MG63 (cell line): Measurements from ENCODE around the gene PRKCE. TPM values are rescaled to one million over a fixed set of nuclear protein-coding genes. Genes with fewer than 3 reads are reported as not detected.

Experiments
- DNase-seq: peaks from one replicate; pipeline ENCODE4 v3.0.0-alpha.2; 2020
- H3K27me3 ChIP-seq: fragments of 250-450 bp; sonication (Bioruptor Pico); 2 replicates; pipeline ENCODE4 v1.5.1; 2020; ENCODE audit warnings: mild to moderate bottlenecking, moderate library complexity
- H3K36me3 ChIP-seq: fragments of 250-450 bp; sonication (Bioruptor Pico); 2 replicates; pipeline ENCODE4 v1.5.1; 2020; ENCODE audit warnings: mild to moderate bottlenecking, moderate library complexity
- H3K4me3 ChIP-seq: fragments of 250-450 bp; sonication (Bioruptor Pico); 2 replicates; pipeline ENCODE4 v1.5.1; 2020; ENCODE audit warnings: mild to moderate bottlenecking, moderate library complexity
- H3K9me3 ChIP-seq: fragments of 250-450 bp; sonication (Bioruptor Pico); 2 replicates; pipeline ENCODE4 v1.5.1; 2020; ENCODE audit warnings: mild to moderate bottlenecking, moderate library complexity
- total RNA-seq: library from RNA; depleted of rRNA; stranded (reverse); fragments of >200 nt; shearing (Covaris generic); gene quantifications from 2 replicates; pipeline ENCODE4 v1.2.3, GENCODE V29; 2014; ENCODE audit warnings: low replicate concordance

The PRKCE gene
- total RNA-seq, 1 experiment from 2014 or later = 16.9 TPM

DNA sequence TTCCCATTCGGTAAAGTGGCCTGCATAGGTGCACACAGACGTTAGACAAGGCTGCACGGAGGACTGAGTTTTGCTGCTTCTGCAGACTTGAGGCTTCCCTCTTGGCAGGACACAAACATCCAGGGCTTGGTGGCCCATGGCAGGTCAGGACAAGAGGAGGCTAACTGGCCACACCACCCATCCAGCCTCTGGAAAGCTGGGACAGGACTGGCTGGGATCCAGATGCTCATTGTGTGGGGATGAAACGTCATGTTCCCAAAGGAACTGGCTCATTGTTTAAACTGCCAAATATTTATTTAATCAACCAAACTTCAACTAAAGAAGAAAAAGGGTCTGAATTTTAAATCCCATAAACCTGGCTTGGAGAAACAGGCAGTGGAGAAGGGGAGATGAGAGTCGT, 406.7 kb downstream of the PRKCE start:
- 0 out of 2 replicates have a peak, but pooled peaks cover 3% of the 10 kb centered on the region for H3K36me3 ChIP-seq
- DNase-seq = no peak
- no peak overlapping the region for H3K4me3 ChIP-seq
- H3K27me3 ChIP-seq = no peaks in the 10 kb centered on the region
- no peaks in the 10 kb centered on the region for H3K9me3 ChIP-seq

DNA sequence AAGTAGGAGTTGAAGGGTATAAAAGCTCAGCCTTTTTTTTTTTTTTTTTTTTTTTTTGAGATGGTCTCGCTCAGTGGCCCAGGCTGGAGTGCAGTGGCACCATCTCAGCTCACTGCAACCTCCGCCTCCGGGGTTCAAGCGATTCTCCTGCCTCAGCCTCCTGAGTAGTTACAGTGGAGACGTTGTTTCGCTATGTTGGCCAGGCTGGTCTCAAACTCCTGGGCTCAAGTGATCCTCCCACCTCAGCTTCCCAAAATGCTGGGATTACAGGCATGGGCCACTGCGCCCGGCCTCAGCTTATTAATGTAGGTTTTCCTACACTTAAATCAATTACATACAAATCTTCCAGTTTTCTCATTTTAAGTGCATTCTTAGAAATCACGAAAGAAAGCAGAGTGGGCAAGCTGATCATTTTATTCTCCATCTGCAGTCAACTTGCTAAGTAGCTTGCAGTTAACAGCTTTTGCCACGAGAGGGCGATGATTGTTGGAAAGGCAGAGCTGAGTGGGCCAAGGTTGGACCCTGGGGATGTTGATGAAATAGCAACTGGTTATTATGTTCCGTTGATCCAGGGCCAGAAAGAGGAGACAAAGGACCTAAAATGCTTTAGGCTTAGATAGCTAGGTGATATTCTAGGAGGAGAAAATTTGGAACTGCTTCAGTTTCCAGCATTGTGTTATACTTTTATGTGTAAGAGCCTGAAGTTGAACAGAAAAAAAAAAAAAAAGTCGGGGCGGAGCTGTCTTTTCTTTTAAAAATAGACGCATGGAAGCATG, 411.4 kb downstream of the PRKCE start:
- Histone ChIP-seq H3K4me3 (no peak overlapping the region), H3K9me3 (no peaks in the 10 kb centered on the region), H3K36me3 (no peaks in the 10 kb centered on the region), H3K27me3 (no peaks in the 10 kb centered on the region)
- DNase-seq = peak; percentile 68

DNA sequence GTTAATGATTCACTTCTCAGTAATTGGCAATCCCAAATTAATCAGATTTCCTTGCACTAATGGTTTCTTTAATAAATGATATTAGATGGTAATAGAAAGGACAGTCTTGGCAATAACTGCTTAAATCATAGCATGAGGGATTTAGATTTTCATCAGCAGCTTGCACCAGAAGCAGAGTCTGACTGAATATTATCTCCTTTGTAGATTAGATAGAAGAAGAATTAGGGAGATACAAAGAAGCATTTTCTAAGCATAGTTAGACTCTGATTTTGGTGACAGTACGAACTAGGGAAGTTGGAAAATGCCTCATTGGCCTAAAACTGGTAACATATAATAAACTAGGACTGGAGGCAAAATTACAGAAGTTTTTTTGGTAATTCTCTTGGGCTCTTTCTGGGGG, 412.9 kb downstream of the PRKCE start:
- DNase-seq = no peak
- H3K9me3 ChIP-seq = no peaks in the 10 kb centered on the region
- H3K4me3 ChIP-seq = no peak overlapping the region
- no peaks in the 10 kb centered on the region for H3K27me3 ChIP-seq
- no peaks in the 10 kb centered on the region; the same call in 1 of the 2 replicates for H3K36me3 ChIP-seq

DNA sequence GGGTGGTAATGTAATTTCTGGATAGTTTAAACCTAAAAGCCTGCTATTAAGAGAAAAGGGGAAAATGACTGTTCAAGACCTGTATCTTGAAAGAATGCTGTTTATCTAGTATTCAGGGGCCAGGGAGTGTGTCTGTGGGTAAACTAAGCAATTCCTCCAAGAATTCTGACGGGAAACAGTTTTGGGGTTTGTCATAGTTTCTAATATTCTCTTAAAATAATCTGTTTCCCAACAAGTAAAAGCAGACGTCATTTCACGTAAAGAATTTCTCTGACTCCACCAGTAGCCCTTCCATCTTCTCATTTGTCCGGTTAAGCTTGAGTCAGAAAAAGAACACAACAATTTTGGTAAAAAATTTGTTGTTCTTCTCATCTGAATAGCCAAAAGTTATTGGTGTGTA, 413.7 kb downstream of the PRKCE start:
- no peak for DNase-seq
- no peaks in the 10 kb centered on the region for H3K9me3 ChIP-seq
- no peaks in the 10 kb centered on the region for H3K27me3 ChIP-seq
- no peak overlapping the region for H3K4me3 ChIP-seq
- no peaks in the 10 kb centered on the region; the same call in 1 of the 2 replicates for H3K36me3 ChIP-seq

DNA sequence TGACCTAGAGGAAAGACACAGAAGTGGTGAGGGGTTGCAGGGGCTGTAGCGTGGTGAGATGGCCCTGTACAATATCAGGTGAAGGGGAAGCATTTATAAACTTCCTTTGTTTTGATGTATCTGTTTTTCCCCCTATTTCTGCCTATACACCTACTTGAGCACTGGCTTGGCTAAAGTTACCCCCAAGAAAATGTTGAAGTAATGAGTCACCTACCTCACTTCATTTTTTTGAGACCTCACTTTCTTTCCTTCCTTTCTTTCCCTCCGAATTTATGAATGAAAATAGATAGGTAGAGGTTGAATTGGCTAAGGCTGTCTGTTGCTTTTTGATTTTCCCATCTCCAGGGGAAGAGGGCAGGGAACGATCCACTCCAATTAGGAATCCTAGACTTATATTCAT, 414.6 kb downstream of the PRKCE start:
- Histone ChIP-seq H3K9me3 (no peaks in the 10 kb centered on the region), H3K27me3 (no peaks in the 10 kb centered on the region), H3K36me3 (no peaks in the 10 kb centered on the region; the same call in 1 of the 2 replicates), H3K4me3 (no peak overlapping the region)
- DNase-seq = no peak

DNA sequence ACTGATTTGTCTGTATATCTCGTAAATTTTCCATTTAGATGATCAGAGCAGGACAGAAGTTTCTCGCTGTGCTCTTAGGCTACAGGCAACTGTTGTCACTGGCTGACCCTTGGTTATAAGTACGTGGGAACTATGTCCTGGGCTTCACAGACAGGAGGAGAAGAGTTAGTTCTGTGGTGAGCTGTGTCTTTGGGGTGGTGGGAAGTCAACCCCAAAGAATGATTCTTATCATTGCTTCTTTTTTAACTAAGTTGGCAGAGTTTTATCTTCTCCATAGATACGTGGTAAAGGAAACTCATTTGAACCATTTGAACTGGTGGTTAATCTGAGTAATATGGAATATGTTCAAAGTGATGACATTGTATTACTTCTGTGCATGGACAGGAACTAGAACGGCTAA, 415.1 kb downstream of the PRKCE start:
- Histone ChIP-seq H3K4me3 (no peak overlapping the region), H3K36me3 (no peaks in the 10 kb centered on the region; the same call in 1 of the 2 replicates), H3K9me3 (no peaks in the 10 kb centered on the region), H3K27me3 (no peaks in the 10 kb centered on the region)
- DNase-seq = no peak

DNA sequence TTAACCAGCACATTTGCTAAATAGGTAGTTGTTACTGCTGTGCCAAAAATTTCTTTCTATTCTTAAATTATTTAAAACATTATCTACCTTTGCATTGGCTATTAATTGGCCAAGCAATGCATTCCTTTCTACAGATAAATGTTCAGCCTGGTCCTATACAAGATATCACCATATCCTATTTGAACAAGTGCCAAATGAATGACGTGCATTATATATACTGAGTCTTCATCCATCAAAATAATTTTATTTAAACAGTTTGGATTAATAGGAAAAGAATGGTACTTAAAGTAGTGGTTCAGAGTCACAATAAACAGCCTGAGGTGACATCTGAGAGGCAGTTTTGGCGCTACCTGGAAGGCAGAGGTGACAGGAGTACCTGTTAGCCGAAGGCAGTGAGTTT, 415.6 kb downstream of the PRKCE start:
- Histone ChIP-seq H3K4me3 (no peak overlapping the region), H3K27me3 (no peaks in the 10 kb centered on the region), H3K36me3 (no peaks in the 10 kb centered on the region; the same call in 1 of the 2 replicates), H3K9me3 (no peaks in the 10 kb centered on the region)
- no peak for DNase-seq

DNA sequence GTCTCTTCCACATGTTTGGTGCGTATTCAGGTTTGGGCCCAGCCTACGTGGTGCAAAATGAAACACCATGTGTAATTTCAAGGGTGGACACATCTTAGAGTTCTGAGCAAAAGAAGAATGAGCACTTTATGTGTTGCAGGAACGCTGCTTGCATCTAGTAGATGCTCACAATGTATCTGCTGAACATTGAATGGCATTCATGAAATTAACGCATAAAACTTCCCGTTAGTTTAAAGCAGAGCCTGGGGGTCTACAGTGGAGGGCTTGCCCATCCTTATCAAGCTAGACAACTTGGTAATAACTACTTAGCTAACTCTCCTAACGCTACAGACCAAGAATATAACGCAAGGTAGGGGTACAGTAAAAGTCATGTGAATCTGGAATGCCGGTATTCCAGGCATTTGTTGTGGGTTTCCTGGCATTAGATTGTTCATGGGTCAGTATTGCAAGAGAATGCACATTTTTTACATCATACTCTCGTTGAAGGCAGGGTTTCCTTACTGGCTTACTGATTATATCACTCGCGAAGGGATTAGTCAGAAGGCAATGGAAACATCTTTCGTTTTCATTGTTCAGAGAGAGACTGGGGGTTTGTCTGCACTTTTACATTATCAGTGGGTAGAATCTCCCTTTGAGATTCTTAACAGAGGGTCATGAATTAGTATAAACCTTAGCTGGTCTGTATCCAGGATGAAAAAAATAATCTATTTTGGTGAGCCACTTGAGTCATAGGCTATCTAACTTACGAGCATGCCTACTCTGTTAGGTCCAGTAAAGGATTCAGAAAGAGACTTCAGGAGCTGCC, 416.2 kb downstream of the PRKCE start:
- no peak overlapping the region for H3K4me3 ChIP-seq

DNA sequence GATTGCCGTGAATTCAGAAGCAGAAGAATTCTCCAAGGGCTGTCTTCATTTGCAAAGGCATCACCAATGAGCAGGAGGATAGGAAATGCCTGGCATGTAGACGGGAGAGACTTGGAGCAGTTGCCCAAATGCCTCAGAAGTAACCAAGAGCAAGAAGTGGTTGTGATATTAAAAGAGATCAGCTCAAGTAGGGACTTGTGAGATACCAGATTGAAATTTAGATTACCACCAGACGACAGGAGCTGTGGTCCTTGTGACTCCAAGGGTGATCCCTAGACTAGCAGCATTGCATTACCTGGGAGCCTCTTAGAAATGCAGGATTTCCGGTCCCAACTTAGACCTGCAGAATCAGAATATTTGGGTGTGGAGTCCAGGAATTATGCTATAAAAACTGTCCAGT, 417.2 kb downstream of the PRKCE start:
- Histone ChIP-seq H3K9me3 (no peaks in the 10 kb centered on the region), H3K36me3 (no peaks in the 10 kb centered on the region; the same call in 1 of the 2 replicates), H3K27me3 (no peaks in the 10 kb centered on the region), H3K4me3 (no peak overlapping the region)
- DNase-seq = no peak

More for the DNA sequence above, 416.2 kb downstream of the PRKCE start:
- no peaks in the 10 kb centered on the region; the same call in 1 of the 2 replicates for H3K36me3 ChIP-seq
- H3K9me3 ChIP-seq = no peaks in the 10 kb centered on the region
- DNase-seq = no peak
- no peaks in the 10 kb centered on the region for H3K27me3 ChIP-seq

DNA sequence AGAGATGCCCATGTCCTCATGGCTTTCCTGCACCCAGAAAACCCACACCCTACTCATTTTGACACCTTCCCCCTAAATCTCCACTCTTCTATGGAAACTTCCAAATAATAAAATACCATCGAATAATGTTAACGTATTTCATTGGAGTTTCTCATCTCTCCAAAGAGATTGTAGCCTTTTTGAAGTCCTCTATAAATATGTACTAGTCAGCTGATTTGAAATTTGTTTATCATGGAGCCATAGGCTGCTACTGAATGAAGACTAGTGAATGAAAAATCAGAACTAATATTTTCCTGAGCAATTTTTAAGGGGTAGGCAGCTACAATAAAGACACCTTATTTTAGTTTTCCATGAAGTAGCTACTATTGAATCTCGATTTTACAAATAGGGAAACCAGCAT, 419.6 kb downstream of the PRKCE start:
- Histone ChIP-seq H3K27me3 (no peaks in the 10 kb centered on the region), H3K36me3 (peaks cover 4% of the 10 kb centered on the region), H3K4me3 (no peak overlapping the region), H3K9me3 (no peaks in the 10 kb centered on the region)
- DNase-seq = no peak

DNA sequence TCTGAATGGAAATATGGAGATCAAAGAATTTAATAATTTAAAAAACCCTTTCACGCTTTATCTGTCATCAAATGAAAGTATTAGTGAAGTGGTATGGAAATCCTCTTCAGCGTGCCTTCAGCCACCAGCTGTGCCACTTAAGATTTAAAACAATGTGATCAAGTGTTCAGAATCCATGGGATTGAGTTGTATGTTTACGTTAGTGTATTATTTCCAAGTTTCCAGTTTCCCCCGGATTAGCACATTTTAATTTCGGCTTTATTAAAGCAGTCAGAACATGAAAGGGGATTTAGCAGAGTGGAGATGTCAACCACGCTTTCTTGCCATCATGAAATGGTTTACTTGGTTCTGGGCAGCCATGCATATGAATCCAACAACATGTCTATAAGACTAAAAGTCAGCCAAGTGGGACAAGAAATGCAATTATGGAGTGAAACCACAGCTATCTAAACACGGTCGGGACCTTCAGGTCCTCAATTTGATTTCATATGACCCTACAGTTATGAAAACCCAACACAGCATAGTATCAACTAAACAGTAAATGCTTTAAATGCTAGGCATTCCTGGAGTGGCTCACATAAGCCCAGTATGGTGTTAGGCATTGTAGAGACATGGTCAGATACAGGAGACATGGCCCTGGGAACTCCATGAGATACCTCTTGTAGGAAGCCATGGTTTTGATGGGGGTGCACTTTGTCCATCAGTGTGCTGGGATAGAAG, 420.8 kb downstream of the PRKCE start:
- no peaks in the 10 kb centered on the region for H3K27me3 ChIP-seq
- no peak overlapping the region for H3K4me3 ChIP-seq
- no peaks in the 10 kb centered on the region for H3K9me3 ChIP-seq
- peaks cover 4% of the 10 kb centered on the region for H3K36me3 ChIP-seq
- DNase-seq = no peak

DNA sequence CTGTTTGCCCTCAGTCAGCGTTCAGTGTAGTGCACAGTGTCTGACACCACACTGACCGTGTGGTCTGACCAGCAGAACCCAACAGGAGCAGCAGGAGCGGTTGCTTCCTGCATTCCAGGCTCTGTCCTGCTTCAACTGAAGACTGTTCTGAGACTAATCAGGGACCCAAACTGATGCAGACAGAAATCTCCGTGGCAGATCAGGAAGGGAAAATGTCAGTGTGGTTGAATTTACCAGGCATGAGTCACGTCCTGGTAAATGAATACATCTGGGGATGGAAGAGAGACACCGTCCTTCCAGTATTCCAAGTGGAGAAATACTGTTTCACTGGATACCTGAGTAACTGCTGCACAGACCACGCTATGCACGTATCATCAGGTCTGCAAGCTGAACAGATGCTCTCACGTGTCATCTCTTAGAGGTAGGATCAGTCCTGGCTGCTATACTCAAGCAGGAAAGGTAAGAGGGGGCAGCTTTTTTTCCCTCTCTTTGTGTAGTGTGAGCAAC, 422.1 kb downstream of the PRKCE start:
- no peaks in the 10 kb centered on the region for H3K27me3 ChIP-seq
- peaks cover 4% of the 10 kb centered on the region for H3K36me3 ChIP-seq
- H3K4me3 ChIP-seq = no peak overlapping the region; the same call in 1 of the 2 replicates
- H3K9me3 ChIP-seq = no peaks in the 10 kb centered on the region
- peak; percentile 76 for DNase-seq

DNA sequence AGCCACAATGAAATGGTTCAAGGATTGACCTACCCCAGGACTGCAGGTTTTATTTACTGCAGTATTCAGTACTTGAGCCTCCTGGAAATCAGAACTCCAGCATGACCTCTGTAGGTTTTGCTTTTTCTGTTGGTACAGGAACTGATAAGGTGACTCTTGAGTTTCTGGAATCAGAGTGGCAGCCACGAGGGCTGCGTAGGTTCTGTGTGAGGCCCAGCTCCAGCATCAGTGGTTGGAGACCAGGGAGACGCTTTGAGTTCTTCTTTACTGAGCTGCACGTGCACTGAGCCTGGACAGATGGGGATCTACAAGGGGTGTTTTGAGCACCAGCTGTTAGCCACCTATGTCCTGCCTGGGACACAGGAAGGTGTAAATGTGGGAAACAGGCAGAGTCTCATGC, 423.0 kb downstream of the PRKCE start:
- no peaks in the 10 kb centered on the region for H3K9me3 ChIP-seq
- H3K27me3 ChIP-seq = no peaks in the 10 kb centered on the region
- no peak for DNase-seq
- no peak overlapping the region for H3K4me3 ChIP-seq
- peaks cover 4% of the 10 kb centered on the region for H3K36me3 ChIP-seq

DNA sequence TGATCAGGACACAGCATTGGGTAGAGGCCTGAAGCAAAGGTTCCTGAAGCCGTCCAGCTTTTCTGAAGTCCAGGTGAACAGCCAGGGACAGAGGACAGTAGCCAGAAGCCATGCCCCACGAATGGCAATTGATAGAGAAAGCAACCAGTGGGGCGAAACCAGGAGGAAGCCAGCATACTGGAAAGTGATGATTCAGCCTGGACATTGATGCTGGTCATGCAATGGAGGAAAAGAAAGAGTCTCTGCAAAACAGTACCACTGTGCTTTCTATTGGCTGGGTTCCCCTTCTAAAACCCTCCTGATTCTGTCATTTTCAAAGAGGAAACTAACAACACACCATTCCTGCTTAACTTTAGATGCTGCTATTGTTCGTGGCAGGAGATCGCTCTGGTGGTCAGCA, 424.4 kb downstream of the PRKCE start:
- no peak overlapping the region for H3K4me3 ChIP-seq
- DNase-seq = no peak
- no peaks in the 10 kb centered on the region for H3K9me3 ChIP-seq
- no peaks in the 10 kb centered on the region for H3K27me3 ChIP-seq
- H3K36me3 ChIP-seq = peaks cover 4% of the 10 kb centered on the region

DNA sequence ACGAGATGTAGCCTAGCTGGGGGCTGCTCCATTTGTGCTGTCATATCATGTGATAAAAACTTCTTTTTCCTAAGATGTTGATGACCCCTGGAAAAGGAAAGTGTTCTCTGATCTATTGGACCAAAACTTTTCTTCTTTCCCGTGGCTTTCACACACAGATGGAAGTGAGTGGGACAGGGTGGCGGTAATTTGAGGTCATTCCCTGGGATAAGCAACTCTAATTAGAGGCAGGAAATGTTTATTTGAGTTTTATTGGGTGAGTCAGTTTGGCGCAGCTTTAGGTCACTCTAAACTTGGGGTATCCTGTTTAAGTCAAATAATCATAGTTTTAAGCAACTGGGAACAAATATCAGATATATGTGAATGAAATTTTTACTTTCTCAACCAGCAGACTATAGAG, 424.8 kb downstream of the PRKCE start:
- peak; percentile 28 for DNase-seq
- H3K27me3 ChIP-seq = no peaks in the 10 kb centered on the region
- H3K36me3 ChIP-seq = peaks cover 4% of the 10 kb centered on the region
- no peak overlapping the region for H3K4me3 ChIP-seq
- no peaks in the 10 kb centered on the region for H3K9me3 ChIP-seq

DNA sequence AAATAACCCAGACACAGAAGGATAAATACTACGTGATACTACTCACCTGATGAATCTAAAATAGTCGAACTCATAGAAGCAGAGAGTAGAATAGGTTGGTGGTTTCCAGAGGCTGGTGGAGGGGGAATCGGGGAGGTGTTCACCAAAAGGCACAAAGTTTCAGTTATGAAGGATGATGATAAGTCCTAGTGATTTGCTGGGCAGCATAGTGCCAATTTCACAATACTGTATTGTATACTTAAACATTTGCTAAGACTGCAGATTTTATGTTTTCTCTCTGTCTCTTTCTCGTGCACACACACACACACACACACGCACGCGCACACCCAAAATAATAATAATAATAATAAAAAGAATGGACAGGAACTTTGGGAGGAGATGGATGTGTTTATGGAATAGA, 425.4 kb downstream of the PRKCE start:
- no peaks in the 10 kb centered on the region for H3K27me3 ChIP-seq
- no peaks in the 10 kb centered on the region for H3K9me3 ChIP-seq
- no peak for DNase-seq
- H3K36me3 ChIP-seq = peaks cover 4% of the 10 kb centered on the region
- no peak overlapping the region for H3K4me3 ChIP-seq
